Nephron (organoid): Measurements from ENCODE around the gene SPG7.

Experiments
- H3K27ac Mint-ChIP-seq, 3 experiments: 2 replicates each; pipeline ENCODE4 v1.8.0; 2020; ENCODE audit warnings: mixed read lengths in 3 of 3, mild to moderate bottlenecking in 2 of 3, moderate library complexity in 1 of 3
- H3K27me3 Mint-ChIP-seq: 2 replicates; pipeline ENCODE4 v1.8.0; 2021; ENCODE audit warnings: low read depth, mild to moderate bottlenecking, moderate library complexity, mixed read lengths
- H3K36me3 Mint-ChIP-seq: 2 replicates; pipeline ENCODE4 v1.8.0; 2020; ENCODE audit warnings: low read depth, mixed read lengths
- H3K4me1 Mint-ChIP-seq: 2 replicates; pipeline ENCODE4 v1.8.0; 2020; ENCODE audit warnings: mixed read lengths
- H3K4me3 Mint-ChIP-seq, 3 experiments: 2 replicates each; pipeline ENCODE4 v1.8.0; 2020; ENCODE audit warnings: mild to moderate bottlenecking in 3 of 3, mixed read lengths in 3 of 3, moderate library complexity in 2 of 3
- H3K9me3 Mint-ChIP-seq: 2 replicates; pipeline ENCODE4 v1.8.0; 2020; ENCODE audit warnings: mixed read lengths
- CTCF ChIP-seq, 3 experiments: fragments of 200-600 bp; sonication (generic); IDR thresholded peaks; one replicate each; pipeline ENCODE4 v1.5.0; 2021; ENCODE audit warnings: antibody characterized with exemption in 3 of 3; ENCODE audit not compliant: unreplicated experiment in 3 of 3

Gene SPG7

GRCh38 chr16:89525146-89525913 lies 17.1 kb downstream of the SPG7 start:
- Mint-ChIP-seq H3K36me3 (peaks cover 75% of the 10 kb centered on the region), H3K27me3 (no peaks in the 10 kb centered on the region), H3K4me3 (no peak overlapping the region), H3K27ac (no peak overlapping the region), H3K9me3 (no peaks in the 10 kb centered on the region), H3K4me1 (no peaks in the 10 kb centered on the region)
- no peak for TF ChIP-seq CTCF (IDR thresholded peaks at IDR 0.05; ENCODE audit: unreplicated experiment in 3 of 3)

- H3K27ac Mint-ChIP-seq = no peak overlapping the region
- H3K4me1 Mint-ChIP-seq = no peaks in the 10 kb centered on the region
- H3K4me3 Mint-ChIP-seq = no peak overlapping the region
- no peak for TF ChIP-seq CTCF (IDR thresholded peaks at IDR 0.05; ENCODE audit: unreplicated experiment in 3 of 3)
- H3K36me3 Mint-ChIP-seq = peaks cover 69% of the 10 kb centered on the region
- H3K27me3 Mint-ChIP-seq = no peaks in the 10 kb centered on the region
- no peaks in the 10 kb centered on the region for H3K9me3 Mint-ChIP-seq
Observed at GRCh38 chr16:89529097-89529496, 20.9 kb downstream of the SPG7 start.

- Mint-ChIP-seq H3K4me3 (no peak overlapping the region), H3K27me3 (no peaks in the 10 kb centered on the region), H3K9me3 (no peaks in the 10 kb centered on the region), H3K36me3 (peaks cover 70% of the 10 kb centered on the region), H3K4me1 (no peaks in the 10 kb centered on the region), H3K27ac (no peak overlapping the region)
- TF ChIP-seq CTCF (IDR thresholded peaks at IDR 0.05; ENCODE audit: unreplicated experiment in 3 of 3) = no peak
Observed at GRCh38 chr16:89530401-89531381, 22.5 kb downstream of the SPG7 start.

GRCh38 chr16:89531821-89532526 lies 23.8 kb downstream of the SPG7 start:
- no peak overlapping the region for H3K27ac Mint-ChIP-seq
- H3K4me3 Mint-ChIP-seq = no peak overlapping the region

More at GRCh38 chr16:89531821-89532526, 23.8 kb downstream of the SPG7 start:
- H3K4me1 Mint-ChIP-seq = peaks cover 4% of the 10 kb centered on the region
- peaks cover 62% of the 10 kb centered on the region for H3K36me3 Mint-ChIP-seq
- H3K27me3 Mint-ChIP-seq = no peaks in the 10 kb centered on the region
- TF ChIP-seq CTCF (IDR thresholded peaks at IDR 0.05; ENCODE audit: unreplicated experiment in 3 of 3) = no peak
- no peaks in the 10 kb centered on the region for H3K9me3 Mint-ChIP-seq
